ENCODE results near the gene CACNA1G.
A peak's percentile ranks its signal among the peaks of the same experiment; 100 is the strongest.

Gene CACNA1G

DNA sequence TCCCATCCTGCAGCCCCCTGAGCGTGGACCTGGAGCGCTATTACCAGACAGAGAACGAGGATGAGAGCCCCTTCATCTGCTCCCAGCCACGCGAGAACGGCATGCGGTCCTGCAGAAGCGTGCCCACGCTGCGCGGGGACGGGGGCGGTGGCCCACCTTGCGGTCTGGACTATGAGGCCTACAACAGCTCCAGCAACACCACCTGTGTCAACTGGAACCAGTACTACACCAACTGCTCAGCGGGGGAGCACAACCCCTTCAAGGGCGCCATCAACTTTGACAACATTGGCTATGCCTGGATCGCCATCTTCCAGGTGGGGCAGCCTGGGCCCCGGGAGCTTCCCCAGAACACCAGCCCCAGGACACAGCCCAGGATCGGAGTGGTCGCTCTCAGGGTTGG, 12.0 kb downstream of the CACNA1G start:
- DNase-seq (ENCODE audit: low read depth): no peak
- TF ChIP-seq, protein P1, sequence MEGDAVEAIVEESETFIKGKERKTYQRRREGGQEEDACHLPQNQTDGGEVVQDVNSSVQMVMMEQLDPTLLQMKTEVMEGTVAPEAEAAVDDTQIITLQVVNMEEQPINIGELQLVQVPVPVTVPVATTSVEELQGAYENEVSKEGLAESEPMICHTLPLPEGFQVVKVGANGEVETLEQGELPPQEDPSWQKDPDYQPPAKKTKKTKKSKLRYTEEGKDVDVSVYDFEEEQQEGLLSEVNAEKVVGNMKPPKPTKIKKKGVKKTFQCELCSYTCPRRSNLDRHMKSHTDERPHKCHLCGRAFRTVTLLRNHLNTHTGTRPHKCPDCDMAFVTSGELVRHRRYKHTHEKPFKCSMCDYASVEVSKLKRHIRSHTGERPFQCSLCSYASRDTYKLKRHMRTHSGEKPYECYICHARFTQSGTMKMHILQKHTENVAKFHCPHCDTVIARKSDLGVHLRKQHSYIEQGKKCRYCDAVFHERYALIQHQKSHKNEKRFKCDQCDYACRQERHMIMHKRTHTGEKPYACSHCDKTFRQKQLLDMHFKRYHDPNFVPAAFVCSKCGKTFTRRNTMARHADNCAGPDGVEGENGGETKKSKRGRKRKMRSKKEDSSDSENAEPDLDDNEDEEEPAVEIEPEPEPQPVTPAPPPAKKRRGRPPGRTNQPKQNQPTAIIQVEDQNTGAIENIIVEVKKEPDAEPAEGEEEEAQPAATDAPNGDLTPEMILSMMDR (conservative IDR thresholded peaks at IDR 0.05; ENCODE audit: low read length): no peak
- no peak overlapping the region for H3K4me3 ChIP-seq (ENCODE audit: low read length)

- H3K4me3 ChIP-seq (ENCODE audit: low read length): no peak overlapping the region
- TF ChIP-seq, protein P1 (conservative IDR thresholded peaks at IDR 0.05; ENCODE audit: low read length): no peak
- no peak for DNase-seq (ENCODE audit: low read depth)
Observed at GRCh38 chr17:50573866-50574611, 13.5 kb downstream of the CACNA1G start.

DNA sequence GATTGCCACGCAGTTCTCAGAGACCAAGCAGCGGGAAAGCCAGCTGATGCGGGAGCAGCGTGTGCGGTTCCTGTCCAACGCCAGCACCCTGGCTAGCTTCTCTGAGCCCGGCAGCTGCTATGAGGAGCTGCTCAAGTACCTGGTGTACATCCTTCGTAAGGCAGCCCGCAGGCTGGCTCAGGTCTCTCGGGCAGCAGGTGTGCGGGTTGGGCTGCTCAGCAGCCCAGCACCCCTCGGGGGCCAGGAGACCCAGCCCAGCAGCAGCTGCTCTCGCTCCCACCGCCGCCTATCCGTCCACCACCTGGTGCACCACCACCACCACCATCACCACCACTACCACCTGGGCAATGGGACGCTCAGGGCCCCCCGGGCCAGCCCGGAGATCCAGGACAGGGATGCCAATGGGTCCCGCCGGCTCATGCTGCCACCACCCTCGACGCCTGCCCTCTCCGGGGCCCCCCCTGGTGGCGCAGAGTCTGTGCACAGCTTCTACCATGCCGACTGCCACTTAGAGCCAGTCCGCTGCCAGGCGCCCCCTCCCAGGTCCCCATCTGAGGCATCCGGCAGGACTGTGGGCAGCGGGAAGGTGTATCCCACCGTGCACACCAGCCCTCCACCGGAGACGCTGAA, 15.2 kb downstream of the CACNA1G start:
- no peak for DNase-seq (ENCODE audit: low read depth)
- H3K4me3 ChIP-seq (ENCODE audit: low read length): no peak overlapping the region
- TF ChIP-seq, protein P1 (conservative IDR thresholded peaks at IDR 0.05; ENCODE audit: low read length): 0 out of 2 replicates have a peak, but pooled peaks have one; percentile 2

GRCh38 chr17:50576864-50577263, 16.3 kb downstream of the CACNA1G start:
- no peak for DNase-seq (ENCODE audit: low read depth)
- TF ChIP-seq, protein P1 (conservative IDR thresholded peaks at IDR 0.05; ENCODE audit: low read length): no peak
- no peak overlapping the region for H3K4me3 ChIP-seq (ENCODE audit: low read length)

DNA sequence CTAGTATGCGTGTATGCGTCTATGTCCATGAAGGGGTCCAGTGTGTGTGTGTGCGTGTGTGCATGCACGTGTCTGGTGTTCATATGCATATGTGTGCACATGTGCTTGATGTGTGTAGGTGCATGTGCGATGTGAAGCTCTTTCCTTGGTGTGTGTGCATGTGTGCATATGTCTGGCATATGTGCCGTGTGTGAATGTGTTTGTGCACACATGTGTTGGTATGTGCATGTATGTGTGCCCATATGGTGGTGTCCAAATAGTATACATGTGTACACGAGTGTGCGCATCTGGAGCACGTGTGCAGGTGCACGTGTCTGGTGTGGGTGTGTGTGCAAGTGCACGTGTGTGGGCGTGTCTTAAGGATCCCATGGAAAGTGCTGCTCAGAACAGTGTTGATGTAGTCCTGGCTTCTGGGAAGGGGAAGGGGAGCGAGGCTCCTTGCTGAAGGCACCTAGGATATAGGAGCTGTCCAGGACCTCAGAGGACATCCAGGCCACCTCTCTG, 17.0 kb downstream of the CACNA1G start:
- DNase-seq (ENCODE audit: low read depth): no peak
- H3K4me3 ChIP-seq (ENCODE audit: low read length): no peak overlapping the region
- TF ChIP-seq, protein P1 (conservative IDR thresholded peaks at IDR 0.05; ENCODE audit: low read length): no peak

GRCh38 chr17:50578173-50578572, 17.7 kb downstream of the CACNA1G start:
- DNase-seq (ENCODE audit: low read depth): no peak
- TF ChIP-seq, protein P1 (conservative IDR thresholded peaks at IDR 0.05; ENCODE audit: low read length): no peak
- H3K4me3 ChIP-seq (ENCODE audit: low read length): no peak overlapping the region

DNA sequence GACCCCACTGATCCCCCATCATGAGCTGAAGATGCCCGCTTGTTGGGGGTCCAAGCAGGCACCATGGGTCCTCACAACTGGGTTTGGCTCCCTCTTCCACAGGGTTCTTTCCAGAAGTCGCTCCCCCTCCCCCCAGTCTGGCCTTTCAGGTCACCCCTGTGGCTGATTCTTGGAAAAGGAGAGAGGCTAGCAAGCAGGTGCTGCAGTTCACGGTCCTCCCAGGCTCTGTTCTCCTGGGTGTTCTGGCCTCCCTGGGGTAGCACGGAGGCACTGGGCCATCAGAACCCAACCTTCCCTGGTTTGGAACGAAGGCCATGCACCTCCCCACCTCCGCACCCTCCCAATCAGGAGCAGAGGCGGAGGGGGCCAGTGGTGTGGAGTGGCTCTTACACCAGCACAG, 18.9 kb downstream of the CACNA1G start:
- DNase-seq (ENCODE audit: low read depth): no peak
- H3K4me3 ChIP-seq (ENCODE audit: low read length): no peak overlapping the region
- TF ChIP-seq, protein P1 (conservative IDR thresholded peaks at IDR 0.05; ENCODE audit: low read length): no peak
